SK-N-SH treated with all-trans-retinoic acid at 6 μM for 48 hours (cell line): ENCODE data around the gene PRF1.

ENCODE experiments used
- ATAC-seq: fragments of 200-7000 bp; cut with Tn5 transposase; 3 replicates; pipeline ENCODE4 v1.9.1; 2020; ENCODE audit warnings: mild to moderate bottlenecking, moderate library complexity
- ARNTL ChIP-seq: fragments of 450-650 bp; formaldehyde crosslinking; IDR thresholded peaks from 2 replicates; pipeline ENCODE4 v1.5.0; 2020; ENCODE audit warnings: low read depth, mild to moderate bottlenecking, moderate library complexity, borderline replicate concordance
- BACH2 ChIP-seq: fragments of 250-450 bp; sonication (Bioruptor Pico); IDR thresholded peaks from 2 replicates; pipeline ENCODE4 v1.9.0; 2021; ENCODE audit warnings: mild to moderate bottlenecking, borderline replicate concordance
- CREB5 ChIP-seq: fragments of 250-450 bp; sonication (Bioruptor Pico); IDR thresholded peaks from 2 replicates; pipeline ENCODE4 v1.5.1; 2020; ENCODE audit warnings: low read depth, mild to moderate bottlenecking, moderate library complexity
- CSDC2 ChIP-seq: fragments of 250-450 bp; sonication (Bioruptor Pico); IDR thresholded peaks from 2 replicates; pipeline ENCODE4 v1.5.0; 2020; ENCODE audit warnings: mild to moderate bottlenecking, moderate library complexity
- ESRRG ChIP-seq: fragments of 250-450 bp; sonication (Bioruptor Pico); IDR thresholded peaks from 2 replicates; pipeline ENCODE4 v1.6.1; 2021; ENCODE audit warnings: mild to moderate bottlenecking
- GLIS3 ChIP-seq: fragments of 250-450 bp; sonication (Bioruptor Pico); IDR thresholded peaks from 2 replicates; pipeline ENCODE4 v1.5.0; 2020; ENCODE audit warnings: mild to moderate bottlenecking, moderate library complexity
- ISL1 ChIP-seq: fragments of 250-450 bp; sonication (Bioruptor Pico); IDR thresholded peaks from 2 replicates; pipeline ENCODE4 v2.1.2; 2022; ENCODE audit warnings: mild to moderate bottlenecking, moderate library complexity
- OSR1 ChIP-seq: fragments of 250-450 bp; sonication (Bioruptor Pico); IDR thresholded peaks from 2 replicates; pipeline ENCODE4 v1.8.0; 2022; ENCODE audit warnings: moderate library complexity, mild to moderate bottlenecking, inconsistent platforms
- PATZ1 ChIP-seq: fragments of 250-450 bp; sonication (Bioruptor Pico); IDR thresholded peaks from 2 replicates; pipeline ENCODE4 v1.8.0; 2020; ENCODE audit warnings: mild to moderate bottlenecking, moderate library complexity, borderline replicate concordance
- POU6F1 ChIP-seq: fragments of 250-450 bp; sonication (Bioruptor Pico); IDR thresholded peaks from 2 replicates; pipeline ENCODE4 v1.8.0; 2021; ENCODE audit warnings: low read depth, mild to moderate bottlenecking, moderate library complexity, borderline replicate concordance
- RARB ChIP-seq: fragments of 250-450 bp; sonication (Bioruptor Pico); IDR thresholded peaks from 2 replicates; pipeline ENCODE4 v1.8.0; 2021; ENCODE audit warnings: mild to moderate bottlenecking, moderate library complexity
- SNAI2 ChIP-seq: fragments of 250-450 bp; sonication (Bioruptor Pico); IDR thresholded peaks from 2 replicates; pipeline ENCODE4 v1.5.0; 2020; ENCODE audit warnings: mild to moderate bottlenecking, moderate library complexity
- TOX ChIP-seq: fragments of 250-450 bp; sonication (Bioruptor Pico); IDR thresholded peaks from 2 replicates; pipeline ENCODE4 v1.8.0; 2021; ENCODE audit warnings: mild to moderate bottlenecking, moderate library complexity, borderline replicate concordance
- ZFP3 ChIP-seq: fragments of 250-450 bp; sonication (Bioruptor Pico); IDR thresholded peaks from 2 replicates; pipeline ENCODE4 v1.5.0; 2020; ENCODE audit warnings: mild to moderate bottlenecking, moderate library complexity
- ZFP30 ChIP-seq: fragments of 450-650 bp; formaldehyde crosslinking; IDR thresholded peaks from 2 replicates; pipeline ENCODE4 v1.5.0; 2022; ENCODE audit warnings: mild to moderate bottlenecking, moderate library complexity
- ZNF565 ChIP-seq: fragments of 450-650 bp; formaldehyde crosslinking; conservative IDR thresholded peaks from 2 replicates; pipeline ENCODE4 v1.5.0; 2020; ENCODE audit warnings: low read depth, mild to moderate bottlenecking, moderate library complexity
- ZNF70 ChIP-seq: fragments of 450-650 bp; formaldehyde crosslinking; IDR thresholded peaks from 2 replicates; pipeline ENCODE4 v1.5.0; 2020; ENCODE audit warnings: mild to moderate bottlenecking, moderate library complexity
- TF ChIP-seq, protein P1 (sequence below): fragments of 250-450 bp; sonication (Bioruptor Pico); IDR thresholded peaks from 2 replicates; pipeline ENCODE4 v1.5.0; 2020; ENCODE audit warnings: mild to moderate bottlenecking, moderate library complexity
- TF ChIP-seq, protein P2 (sequence below): fragments of 250-450 bp; sonication (Bioruptor Pico); IDR thresholded peaks from 2 replicates; pipeline ENCODE4 v1.5.1; 2021; ENCODE audit warnings: mild to moderate bottlenecking, moderate library complexity

PRF1 gene

DNA sequence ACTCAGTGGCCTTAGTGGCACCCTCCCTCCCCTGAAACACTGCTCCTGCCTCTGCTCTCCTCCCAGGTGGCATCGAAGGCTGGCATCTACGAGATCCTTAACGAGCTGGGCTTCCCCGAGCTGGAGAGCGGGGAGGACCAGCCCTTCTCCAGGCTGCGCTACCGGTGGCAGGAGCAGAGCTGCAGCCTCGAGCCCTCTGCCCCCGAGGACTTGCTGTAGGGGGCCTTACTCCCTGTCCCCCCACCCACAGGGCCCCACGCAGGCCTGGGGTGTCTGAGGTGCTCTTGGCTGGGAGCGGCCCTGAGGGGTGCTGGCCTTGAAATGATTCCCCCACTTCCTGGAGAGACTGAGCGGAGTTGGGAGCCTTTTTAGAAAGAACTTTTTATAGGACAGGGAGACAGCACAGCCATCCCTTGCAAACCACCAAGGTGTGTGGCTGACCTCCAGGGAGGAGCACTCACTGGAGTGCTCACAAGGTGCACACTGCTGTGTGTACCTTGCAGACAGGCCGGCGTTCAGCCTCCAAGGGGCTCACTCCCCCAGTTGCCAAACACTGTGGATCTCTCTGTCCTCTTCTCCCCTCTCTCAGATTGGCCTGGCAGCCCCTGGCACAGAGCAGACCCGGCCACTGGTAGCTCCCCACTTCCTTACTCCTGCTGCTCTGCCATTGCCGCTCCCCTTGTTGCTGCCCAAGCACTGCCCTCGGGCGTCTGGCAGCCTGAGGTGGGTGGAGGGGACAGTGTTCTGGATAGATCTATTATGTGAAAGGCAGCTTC lies 35.8 kb downstream of the PRF1 start:
- no peak for ATAC-seq
- no peak for TF ChIP-seq ZFP3 (CRISPR knock-in tag)
- TF ChIP-seq, protein P1, sequence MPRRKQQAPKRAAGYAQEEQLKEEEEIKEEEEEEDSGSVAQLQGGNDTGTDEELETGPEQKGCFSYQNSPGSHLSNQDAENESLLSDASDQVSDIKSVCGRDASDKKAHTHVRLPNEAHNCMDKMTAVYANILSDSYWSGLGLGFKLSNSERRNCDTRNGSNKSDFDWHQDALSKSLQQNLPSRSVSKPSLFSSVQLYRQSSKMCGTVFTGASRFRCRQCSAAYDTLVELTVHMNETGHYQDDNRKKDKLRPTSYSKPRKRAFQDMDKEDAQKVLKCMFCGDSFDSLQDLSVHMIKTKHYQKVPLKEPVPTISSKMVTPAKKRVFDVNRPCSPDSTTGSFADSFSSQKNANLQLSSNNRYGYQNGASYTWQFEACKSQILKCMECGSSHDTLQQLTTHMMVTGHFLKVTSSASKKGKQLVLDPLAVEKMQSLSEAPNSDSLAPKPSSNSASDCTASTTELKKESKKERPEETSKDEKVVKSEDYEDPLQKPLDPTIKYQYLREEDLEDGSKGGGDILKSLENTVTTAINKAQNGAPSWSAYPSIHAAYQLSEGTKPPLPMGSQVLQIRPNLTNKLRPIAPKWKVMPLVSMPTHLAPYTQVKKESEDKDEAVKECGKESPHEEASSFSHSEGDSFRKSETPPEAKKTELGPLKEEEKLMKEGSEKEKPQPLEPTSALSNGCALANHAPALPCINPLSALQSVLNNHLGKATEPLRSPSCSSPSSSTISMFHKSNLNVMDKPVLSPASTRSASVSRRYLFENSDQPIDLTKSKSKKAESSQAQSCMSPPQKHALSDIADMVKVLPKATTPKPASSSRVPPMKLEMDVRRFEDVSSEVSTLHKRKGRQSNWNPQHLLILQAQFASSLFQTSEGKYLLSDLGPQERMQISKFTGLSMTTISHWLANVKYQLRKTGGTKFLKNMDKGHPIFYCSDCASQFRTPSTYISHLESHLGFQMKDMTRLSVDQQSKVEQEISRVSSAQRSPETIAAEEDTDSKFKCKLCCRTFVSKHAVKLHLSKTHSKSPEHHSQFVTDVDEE (CRISPR knock-in tag), result no peak
- no peak for TF ChIP-seq CSDC2
- no peak for TF ChIP-seq SNAI2 (CRISPR knock-in tag)
- TF ChIP-seq CREB5 (CRISPR knock-in tag), result no peak
- TF ChIP-seq ZNF70, result no peak
- TF ChIP-seq, protein P2, sequence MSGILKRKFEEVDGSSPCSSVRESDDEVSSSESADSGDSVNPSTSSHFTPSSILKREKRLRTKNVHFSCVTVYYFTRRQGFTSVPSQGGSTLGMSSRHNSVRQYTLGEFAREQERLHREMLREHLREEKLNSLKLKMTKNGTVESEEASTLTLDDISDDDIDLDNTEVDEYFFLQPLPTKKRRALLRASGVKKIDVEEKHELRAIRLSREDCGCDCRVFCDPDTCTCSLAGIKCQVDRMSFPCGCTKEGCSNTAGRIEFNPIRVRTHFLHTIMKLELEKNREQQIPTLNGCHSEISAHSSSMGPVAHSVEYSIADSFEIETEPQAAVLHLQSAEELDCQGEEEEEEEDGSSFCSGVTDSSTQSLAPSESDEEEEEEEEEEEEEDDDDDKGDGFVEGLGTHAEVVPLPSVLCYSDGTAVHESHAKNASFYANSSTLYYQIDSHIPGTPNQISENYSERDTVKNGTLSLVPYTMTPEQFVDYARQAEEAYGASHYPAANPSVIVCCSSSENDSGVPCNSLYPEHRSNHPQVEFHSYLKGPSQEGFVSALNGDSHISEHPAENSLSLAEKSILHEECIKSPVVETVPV (CRISPR knock-in tag), result no peak
- TF ChIP-seq ZFP30 (CRISPR knock-in tag), result no peak

GRCh38 chr10:70565556-70566514 lies 36.7 kb downstream of the PRF1 start:
- no peak for ATAC-seq
- TF ChIP-seq ZFP30 (CRISPR knock-in tag) (no peak), ZFP3 (CRISPR knock-in tag) (no peak), RARB (CRISPR knock-in tag) (no peak), BACH2 (no peak)

DNA sequence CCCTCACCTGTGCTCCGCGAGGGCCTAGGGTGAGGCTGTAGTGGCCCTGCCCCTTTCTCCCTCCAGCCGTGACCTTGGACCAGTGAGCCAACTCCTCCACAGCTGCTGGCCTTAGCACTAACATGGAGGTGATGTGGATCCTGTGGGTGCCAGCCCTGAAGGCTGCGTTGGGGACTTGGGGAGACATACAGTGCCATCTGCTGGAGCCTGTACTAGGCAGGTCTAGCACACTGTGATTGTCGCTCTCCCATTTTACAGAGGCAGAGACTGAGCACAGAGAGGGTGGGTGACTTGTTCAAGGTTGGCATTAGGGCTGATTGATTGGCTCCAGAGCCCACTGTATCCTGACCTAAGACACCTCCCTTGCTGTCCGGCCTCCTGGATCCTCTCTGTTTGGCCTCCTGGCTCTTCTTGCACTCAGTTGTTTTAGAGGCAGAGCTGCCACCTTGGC lies 37.6 kb downstream of the PRF1 start:
- TF ChIP-seq POU6F1 (no peak), TOX (CRISPR knock-in tag) (no peak), ZFP30 (CRISPR knock-in tag) (no peak), GLIS3 (no peak)
- no peak for ATAC-seq

GRCh38 chr10:70564113-70564725 lies 38.3 kb downstream of the PRF1 start:
- TF ChIP-seq ZFP30 (CRISPR knock-in tag), result no peak
- no peak for TF ChIP-seq ISL1 (CRISPR knock-in tag)

DNA sequence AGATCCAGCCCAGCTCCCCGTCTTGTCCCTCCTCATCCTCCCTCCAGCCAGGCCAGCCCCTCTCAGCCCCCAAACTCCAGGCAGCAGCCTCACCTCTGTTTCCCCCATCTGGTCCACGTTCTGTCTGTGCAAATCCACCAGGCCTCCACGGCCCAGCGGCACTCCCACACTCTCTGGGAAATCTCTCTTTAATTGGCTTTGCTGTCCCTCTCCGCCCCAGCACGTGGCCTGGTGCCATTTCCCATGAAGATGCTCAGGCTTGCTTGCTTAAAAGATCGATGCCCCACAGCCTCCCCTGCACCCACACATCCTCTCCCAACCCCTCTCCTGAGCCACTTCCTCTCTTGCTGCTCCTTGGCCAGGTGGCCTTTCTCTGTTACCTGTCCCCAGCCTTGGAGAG lies 39.3 kb downstream of the PRF1 start:
- TF ChIP-seq ZNF70, result no peak
- no peak for TF ChIP-seq CREB5 (CRISPR knock-in tag)
- TF ChIP-seq ZNF565, result no peak
- no peak for TF ChIP-seq OSR1 (CRISPR knock-in tag)
- TF ChIP-seq ISL1 (CRISPR knock-in tag), result no peak
- TF ChIP-seq ZFP3 (CRISPR knock-in tag), result no peak
- TF ChIP-seq PATZ1 (CRISPR knock-in tag), result no peak
- no peak for TF ChIP-seq SNAI2 (CRISPR knock-in tag)
- no peak for TF ChIP-seq ZFP30 (CRISPR knock-in tag)
- TF ChIP-seq POU6F1, result no peak
- no peak for TF ChIP-seq ARNTL (CRISPR knock-in tag)
- no peak for TF ChIP-seq ESRRG (CRISPR knock-in tag)
- TF ChIP-seq, all 23 proteins: peak for 0
- ATAC-seq, result no peak

More at GRCh38 chr10:70564113-70564725, 38.3 kb downstream of the PRF1 start:
- ATAC-seq, result no peak
